ENCODE measurements around the gene SYNGAP1. TPM values are rescaled to one million over a fixed set of nuclear protein-coding genes. Genes with fewer than 3 reads are reported as not detected.
A peak's percentile ranks its signal among the peaks of the same experiment; 100 is the strongest.

The SYNGAP1 gene
- total and polyA plus RNA-seq, 2 experiments from 2014 or later = 13.9 to 45.0 TPM

DNA sequence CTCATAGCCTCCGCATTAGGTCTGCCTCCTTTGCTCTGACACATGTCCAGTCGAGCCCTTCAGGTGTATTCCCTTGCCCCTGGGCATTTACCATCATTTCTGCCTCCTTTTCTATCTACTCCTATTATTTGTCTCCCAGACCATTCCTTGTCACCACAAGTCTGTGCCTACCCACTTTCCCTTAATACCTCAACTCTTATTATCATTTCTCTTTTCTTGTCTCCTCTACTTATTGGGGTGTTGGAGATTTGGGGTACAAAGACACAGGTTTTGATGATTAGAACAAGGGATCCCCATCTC, 1.4 kb downstream of the SYNGAP1 start:
- no peaks in the 10 kb centered on the region for H3K9me3 Mint-ChIP-seq
- Histone ChIP-seq H3F3A (replicated peaks; ENCODE audit: low read depth) (peaks cover 20% of the 10 kb centered on the region), H3K36me3 (ENCODE audit: insufficient read depth) (no peaks in the 10 kb centered on the region), H3K27ac (ENCODE audit: low read depth) (no peak overlapping the region), H3K9me2 (ENCODE audit: insufficient read depth) (no peaks in the 10 kb centered on the region), H2AFZ (no peak overlapping the region), H3K79me2 (replicated peaks; ENCODE audit: insufficient read depth) (peaks cover 45% of the 10 kb centered on the region), H3K4me2 (peak overlapping the region; percentile 87), H4K20me1 (replicated peaks; ENCODE audit: insufficient read depth) (peaks cover 10% of the 10 kb centered on the region), H3K4me3 (peak overlapping the region; percentile 98), H3K4me1 (ENCODE audit: insufficient read depth) (peaks cover 35% of the 10 kb centered on the region), H3K27me3 (ENCODE audit: insufficient read depth) (no peaks in the 10 kb centered on the region)
- DNase-seq (ENCODE audit: low spot score) (no peak), ATAC-seq (no peak)
- H3K27me3 Mint-ChIP-seq (ENCODE audit: insufficient read depth, low read depth, poor library complexity) = peaks cover 20% of the 10 kb centered on the region
- H3K27ac Mint-ChIP-seq = peak overlapping the region; percentile 38
- TF ChIP-seq POLR2AphosphoS5 (IDR thresholded peaks at IDR 0.05; ENCODE audit: low read depth) (no peak), ZNF114 (CRISPR knock-in tag; IDR thresholded peaks at IDR 0.05) (no peak), EZH2 (IDR thresholded peaks at IDR 0.05; ENCODE audit: low read depth, unreplicated experiment) (no peak), EZH2phosphoT487 (IDR thresholded peaks at IDR 0.05; ENCODE audit: unreplicated experiment) (no peak), ZNF331 (CRISPR knock-in tag; IDR thresholded peaks at IDR 0.05; ENCODE audit: low read depth) (no peak), CREB1 (CRISPR knock-in tag; IDR thresholded peaks at IDR 0.05; ENCODE audit: low read depth) (no peak)
- TF ChIP-seq, protein P1, sequence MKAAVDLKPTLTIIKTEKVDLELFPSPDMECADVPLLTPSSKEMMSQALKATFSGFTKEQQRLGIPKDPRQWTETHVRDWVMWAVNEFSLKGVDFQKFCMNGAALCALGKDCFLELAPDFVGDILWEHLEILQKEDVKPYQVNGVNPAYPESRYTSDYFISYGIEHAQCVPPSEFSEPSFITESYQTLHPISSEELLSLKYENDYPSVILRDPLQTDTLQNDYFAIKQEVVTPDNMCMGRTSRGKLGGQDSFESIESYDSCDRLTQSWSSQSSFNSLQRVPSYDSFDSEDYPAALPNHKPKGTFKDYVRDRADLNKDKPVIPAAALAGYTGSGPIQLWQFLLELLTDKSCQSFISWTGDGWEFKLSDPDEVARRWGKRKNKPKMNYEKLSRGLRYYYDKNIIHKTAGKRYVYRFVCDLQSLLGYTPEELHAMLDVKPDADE (IDR thresholded peaks at IDR 0.05) = no peak
- TF ChIP-seq, protein P2, sequence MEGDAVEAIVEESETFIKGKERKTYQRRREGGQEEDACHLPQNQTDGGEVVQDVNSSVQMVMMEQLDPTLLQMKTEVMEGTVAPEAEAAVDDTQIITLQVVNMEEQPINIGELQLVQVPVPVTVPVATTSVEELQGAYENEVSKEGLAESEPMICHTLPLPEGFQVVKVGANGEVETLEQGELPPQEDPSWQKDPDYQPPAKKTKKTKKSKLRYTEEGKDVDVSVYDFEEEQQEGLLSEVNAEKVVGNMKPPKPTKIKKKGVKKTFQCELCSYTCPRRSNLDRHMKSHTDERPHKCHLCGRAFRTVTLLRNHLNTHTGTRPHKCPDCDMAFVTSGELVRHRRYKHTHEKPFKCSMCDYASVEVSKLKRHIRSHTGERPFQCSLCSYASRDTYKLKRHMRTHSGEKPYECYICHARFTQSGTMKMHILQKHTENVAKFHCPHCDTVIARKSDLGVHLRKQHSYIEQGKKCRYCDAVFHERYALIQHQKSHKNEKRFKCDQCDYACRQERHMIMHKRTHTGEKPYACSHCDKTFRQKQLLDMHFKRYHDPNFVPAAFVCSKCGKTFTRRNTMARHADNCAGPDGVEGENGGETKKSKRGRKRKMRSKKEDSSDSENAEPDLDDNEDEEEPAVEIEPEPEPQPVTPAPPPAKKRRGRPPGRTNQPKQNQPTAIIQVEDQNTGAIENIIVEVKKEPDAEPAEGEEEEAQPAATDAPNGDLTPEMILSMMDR (conservative IDR thresholded peaks at IDR 0.05; ENCODE audit: low read depth in 2 of 2) = no peak
- TF ChIP-seq, protein P3, sequence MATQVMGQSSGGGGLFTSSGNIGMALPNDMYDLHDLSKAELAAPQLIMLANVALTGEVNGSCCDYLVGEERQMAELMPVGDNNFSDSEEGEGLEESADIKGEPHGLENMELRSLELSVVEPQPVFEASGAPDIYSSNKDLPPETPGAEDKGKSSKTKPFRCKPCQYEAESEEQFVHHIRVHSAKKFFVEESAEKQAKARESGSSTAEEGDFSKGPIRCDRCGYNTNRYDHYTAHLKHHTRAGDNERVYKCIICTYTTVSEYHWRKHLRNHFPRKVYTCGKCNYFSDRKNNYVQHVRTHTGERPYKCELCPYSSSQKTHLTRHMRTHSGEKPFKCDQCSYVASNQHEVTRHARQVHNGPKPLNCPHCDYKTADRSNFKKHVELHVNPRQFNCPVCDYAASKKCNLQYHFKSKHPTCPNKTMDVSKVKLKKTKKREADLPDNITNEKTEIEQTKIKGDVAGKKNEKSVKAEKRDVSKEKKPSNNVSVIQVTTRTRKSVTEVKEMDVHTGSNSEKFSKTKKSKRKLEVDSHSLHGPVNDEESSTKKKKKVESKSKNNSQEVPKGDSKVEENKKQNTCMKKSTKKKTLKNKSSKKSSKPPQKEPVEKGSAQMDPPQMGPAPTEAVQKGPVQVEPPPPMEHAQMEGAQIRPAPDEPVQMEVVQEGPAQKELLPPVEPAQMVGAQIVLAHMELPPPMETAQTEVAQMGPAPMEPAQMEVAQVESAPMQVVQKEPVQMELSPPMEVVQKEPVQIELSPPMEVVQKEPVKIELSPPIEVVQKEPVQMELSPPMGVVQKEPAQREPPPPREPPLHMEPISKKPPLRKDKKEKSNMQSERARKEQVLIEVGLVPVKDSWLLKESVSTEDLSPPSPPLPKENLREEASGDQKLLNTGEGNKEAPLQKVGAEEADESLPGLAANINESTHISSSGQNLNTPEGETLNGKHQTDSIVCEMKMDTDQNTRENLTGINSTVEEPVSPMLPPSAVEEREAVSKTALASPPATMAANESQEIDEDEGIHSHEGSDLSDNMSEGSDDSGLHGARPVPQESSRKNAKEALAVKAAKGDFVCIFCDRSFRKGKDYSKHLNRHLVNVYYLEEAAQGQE (IDR thresholded peaks at IDR 0.05; ENCODE audit: unreplicated experiment) = no peak
- TF ChIP-seq, protein P4, sequence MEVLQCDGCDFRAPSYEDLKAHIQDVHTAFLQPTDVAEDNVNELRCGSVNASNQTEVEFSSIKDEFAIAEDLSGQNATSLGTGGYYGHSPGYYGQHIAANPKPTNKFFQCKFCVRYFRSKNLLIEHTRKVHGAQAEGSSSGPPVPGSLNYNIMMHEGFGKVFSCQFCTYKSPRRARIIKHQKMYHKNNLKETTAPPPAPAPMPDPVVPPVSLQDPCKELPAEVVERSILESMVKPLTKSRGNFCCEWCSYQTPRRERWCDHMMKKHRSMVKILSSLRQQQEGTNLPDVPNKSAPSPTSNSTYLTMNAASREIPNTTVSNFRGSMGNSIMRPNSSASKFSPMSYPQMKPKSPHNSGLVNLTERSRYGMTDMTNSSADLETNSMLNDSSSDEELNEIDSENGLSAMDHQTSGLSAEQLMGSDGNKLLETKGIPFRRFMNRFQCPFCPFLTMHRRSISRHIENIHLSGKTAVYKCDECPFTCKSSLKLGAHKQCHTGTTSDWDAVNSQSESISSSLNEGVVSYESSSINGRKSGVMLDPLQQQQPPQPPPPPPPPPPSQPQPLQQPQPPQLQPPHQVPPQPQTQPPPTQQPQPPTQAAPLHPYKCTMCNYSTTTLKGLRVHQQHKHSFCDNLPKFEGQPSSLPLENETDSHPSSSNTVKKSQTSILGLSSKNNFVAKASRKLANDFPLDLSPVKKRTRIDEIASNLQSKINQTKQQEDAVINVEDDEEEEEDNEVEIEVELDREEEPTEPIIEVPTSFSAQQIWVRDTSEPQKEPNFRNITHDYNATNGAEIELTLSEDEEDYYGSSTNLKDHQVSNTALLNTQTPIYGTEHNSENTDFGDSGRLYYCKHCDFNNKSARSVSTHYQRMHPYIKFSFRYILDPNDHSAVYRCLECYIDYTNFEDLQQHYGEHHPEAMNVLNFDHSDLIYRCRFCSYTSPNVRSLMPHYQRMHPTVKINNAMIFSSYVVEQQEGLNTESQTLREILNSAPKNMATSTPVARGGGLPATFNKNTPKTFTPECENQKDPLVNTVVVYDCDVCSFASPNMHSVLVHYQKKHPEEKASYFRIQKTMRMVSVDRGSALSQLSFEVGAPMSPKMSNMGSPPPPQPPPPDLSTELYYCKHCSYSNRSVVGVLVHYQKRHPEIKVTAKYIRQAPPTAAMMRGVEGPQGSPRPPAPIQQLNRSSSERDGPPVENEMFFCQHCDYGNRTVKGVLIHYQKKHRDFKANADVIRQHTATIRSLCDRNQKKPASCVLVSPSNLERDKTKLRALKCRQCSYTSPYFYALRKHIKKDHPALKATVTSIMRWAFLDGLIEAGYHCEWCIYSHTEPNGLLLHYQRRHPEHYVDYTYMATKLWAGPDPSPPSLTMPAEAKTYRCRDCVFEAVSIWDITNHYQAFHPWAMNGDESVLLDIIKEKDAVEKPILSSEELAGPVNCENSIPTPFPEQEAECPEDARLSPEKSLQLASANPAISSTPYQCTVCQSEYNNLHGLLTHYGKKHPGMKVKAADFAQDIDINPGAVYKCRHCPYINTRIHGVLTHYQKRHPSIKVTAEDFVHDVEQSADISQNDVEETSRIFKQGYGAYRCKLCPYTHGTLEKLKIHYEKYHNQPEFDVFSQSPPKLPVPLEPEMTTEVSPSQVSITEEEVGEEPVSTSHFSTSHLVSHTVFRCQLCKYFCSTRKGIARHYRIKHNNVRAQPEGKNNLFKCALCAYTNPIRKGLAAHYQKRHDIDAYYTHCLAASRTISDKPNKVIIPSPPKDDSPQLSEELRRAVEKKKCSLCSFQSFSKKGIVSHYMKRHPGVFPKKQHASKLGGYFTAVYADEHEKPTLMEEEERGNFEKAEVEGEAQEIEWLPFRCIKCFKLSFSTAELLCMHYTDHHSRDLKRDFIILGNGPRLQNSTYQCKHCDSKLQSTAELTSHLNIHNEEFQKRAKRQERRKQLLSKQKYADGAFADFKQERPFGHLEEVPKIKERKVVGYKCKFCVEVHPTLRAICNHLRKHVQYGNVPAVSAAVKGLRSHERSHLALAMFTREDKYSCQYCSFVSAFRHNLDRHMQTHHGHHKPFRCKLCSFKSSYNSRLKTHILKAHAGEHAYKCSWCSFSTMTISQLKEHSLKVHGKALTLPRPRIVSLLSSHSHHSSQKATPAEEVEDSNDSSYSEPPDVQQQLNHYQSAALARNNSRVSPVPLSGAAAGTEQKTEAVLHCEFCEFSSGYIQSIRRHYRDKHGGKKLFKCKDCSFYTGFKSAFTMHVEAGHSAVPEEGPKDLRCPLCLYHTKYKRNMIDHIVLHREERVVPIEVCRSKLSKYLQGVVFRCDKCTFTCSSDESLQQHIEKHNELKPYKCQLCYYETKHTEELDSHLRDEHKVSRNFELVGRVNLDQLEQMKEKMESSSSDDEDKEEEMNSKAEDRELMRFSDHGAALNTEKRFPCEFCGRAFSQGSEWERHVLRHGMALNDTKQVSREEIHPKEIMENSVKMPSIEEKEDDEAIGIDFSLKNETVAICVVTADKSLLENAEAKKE (CRISPR knock-in tag; IDR thresholded peaks at IDR 0.05) = no peak
- peak overlapping the region; percentile 81 for H3K4me3 Mint-ChIP-seq
- peaks cover 68% of the 10 kb centered on the region for H3K4me1 Mint-ChIP-seq
- H3K36me3 Mint-ChIP-seq (ENCODE audit: low read depth) = peaks cover 39% of the 10 kb centered on the region

Data from GM23338 (cell line).